Activated CD8-positive, alpha-beta memory T cell treated with anti-CD3 and anti-CD28 coated beads for 24 hours (primary cell): ENCODE measurements around the gene JARID2.
"Not testable (repeated sequence)": the region's sequence is repeated elsewhere in the genome, so short reads cannot be mapped to it uniquely, and the experiment has no call there.

ENCODE experiments used
- DNase-seq: peaks from one replicate; pipeline ENCODE4 v3.0.0-alpha.2; 2020

Gene JARID2

DNA sequence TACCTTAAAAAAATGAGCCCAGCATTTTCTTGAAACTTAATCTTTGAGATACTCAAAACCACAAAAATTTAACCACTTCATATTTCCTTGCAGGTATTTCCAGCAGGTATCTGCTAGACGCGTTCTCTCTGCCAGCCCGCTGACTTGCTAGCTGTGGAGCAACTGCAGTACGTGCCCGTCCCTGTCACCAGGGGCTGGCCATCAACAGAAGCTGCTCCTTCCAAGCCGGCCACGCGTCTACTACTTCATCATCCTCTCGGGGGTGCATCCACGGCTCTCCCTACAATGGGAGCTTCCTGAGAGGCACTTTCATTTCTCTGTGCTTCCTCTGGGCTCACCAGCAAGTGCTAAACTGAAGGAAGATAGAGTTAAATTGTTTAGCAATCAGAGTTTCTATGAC, 284.5 kb downstream of the JARID2 start:
- no peak for DNase-seq

DNA sequence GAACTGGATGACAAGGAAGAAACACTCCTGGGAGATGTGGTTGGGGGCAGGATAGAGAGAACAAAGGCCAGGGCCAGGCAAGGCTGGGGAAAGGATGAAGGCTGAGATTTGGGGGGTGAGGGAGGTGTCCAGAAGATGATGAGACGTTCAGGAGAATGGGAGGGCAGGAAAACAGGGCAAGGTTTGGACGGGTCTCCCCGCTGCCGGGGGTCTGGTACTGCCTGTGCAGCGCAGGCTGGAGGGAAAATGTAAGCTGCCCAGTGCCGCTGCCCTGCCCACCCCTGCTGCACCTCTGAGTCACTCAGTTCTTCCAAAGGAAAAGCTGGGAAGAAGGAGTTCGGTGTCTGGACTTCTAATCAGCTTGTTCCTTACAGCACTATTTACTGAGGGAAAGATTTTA, 286.1 kb downstream of the JARID2 start:
- no peak for DNase-seq

DNA sequence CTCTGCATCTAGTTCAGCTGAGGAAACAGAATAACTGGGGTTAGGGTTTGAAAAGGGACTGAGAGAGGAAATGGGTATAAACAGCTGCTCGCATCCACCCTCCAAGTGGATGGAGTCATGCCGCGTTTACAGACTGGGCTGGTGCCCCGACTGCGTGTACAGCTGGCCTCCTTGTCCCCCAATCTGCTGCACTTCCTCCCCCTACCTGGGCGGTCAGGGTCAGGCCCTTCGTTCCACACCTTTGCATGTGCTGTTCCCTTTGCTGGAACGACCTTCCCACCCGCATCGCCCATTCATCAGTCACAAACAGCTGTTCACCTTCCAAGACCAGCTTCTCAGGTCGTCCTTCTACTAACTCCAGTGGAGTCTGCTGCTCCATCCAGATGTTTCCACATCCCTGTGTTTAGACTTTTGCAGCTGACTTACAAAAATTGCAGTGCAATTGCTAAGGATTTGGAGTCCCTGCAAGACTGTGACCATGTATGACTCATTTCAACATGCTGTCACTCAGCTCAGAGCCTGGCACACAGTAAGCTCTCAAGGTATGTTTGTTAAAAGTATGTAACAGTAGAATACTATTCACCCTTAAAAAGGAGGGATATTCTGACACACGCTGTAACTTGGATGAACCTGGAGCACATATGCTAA, 287.6 kb downstream of the JARID2 start:
- DNase-seq, result no peak

DNA sequence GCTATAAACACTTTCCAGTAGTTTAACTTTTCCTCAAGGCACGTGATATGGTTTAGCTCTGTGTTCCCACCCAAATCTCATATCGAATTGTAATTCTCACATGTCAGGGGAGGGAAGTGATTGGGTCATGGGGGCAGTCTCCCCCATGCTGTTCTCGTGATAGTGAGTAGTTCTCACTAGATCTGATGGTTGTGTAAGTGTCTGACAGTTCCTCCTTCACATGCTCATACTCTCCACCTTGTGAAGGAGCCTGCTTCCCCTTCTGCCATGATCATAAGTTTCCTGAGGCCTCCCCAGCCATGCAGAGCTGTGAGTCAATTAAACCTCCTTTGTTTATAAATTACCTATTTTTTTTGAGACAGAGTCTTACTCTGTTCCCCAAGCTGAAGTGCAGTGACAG, 289.1 kb downstream of the JARID2 start:
- DNase-seq, result no peak

DNA sequence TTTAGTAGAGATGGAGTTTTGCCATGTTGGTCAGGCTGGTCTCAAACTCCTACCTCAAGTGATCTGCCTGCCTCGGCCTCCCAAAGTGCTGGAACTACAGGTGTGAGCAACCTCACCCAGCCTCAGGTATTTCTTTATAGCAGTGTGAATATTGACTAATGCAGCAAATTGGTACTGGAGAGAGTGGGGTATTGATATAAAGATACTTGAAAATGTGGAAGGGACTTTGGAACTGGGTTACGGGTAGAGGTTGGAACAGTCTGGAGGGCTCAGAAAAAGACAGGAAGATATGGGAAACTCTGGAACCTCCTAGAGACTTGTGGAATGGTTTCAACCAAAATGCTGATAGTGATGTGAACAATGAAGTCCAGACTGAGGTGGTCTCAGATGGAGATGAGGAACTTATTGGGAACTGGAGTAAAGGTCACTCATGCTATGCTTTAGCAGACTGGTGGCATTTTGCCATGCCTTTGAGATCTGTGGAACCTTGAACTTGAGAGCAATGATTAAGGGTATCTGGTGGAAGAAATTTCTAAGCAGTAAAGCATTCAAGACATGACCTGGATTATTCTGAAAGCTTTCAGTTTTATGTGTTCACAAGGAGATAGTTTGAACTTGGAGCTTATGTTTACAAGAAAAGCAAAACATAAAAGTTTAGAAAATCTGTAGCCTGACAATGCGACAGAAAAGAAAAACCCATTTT, 289.8 kb downstream of the JARID2 start:
- DNase-seq, result no peak

DNA sequence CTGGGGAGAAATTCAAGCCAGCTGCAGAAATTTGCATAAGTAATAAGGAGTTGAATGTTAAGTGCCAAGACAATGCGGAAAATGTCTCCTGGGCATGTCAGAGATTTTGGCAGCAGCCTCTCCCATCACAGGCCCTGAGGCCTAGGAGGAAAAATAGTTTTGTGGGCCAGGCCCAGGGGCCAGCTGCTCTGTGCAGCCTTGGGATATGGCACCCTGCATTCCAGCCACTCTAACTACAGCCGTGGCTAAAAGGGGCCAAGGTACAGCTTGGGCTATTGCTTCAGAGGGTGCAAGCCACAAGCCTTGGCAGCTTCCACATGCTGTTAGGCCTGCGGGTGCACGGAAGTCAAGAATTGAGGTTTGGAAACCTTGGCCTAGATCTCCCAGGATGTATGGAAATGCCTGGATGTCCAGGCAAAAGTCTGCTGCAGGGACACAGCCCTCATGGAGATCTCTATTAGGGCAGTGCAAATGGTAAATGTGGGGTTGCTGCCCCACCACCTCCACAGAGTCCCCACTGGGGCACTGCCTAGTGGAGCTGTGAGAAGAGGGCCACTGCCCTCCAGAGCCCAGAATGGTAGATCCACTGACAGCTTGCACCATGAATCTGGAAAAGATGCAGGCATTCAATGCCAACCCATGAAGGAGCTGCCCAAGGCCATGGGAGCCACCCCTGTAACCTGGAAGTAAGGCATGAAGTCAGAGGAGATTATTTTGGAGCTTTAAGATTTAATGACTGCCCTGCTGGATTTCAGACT, 290.5 kb downstream of the JARID2 start:
- no peak for DNase-seq

DNA sequence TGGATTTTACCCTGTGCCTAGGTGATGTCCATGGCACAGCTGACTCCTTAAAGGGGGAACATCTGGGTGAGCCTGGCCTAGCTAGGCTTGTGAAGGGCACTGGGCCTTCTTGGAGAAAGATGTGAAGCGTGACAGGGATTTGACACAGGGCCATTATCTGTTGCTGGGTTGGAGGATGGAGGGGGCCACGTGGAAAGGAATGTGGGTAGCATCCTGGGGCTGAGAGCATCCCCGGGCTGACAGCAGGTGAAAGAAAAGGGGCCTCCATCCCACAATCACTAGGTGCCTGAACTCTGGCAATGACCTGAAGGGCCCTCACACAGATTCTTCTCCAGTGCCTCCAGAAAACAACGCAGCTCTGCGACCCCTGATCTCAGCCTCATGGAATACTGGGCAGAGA, 292.2 kb downstream of the JARID2 start:
- DNase-seq, result no peak

DNA sequence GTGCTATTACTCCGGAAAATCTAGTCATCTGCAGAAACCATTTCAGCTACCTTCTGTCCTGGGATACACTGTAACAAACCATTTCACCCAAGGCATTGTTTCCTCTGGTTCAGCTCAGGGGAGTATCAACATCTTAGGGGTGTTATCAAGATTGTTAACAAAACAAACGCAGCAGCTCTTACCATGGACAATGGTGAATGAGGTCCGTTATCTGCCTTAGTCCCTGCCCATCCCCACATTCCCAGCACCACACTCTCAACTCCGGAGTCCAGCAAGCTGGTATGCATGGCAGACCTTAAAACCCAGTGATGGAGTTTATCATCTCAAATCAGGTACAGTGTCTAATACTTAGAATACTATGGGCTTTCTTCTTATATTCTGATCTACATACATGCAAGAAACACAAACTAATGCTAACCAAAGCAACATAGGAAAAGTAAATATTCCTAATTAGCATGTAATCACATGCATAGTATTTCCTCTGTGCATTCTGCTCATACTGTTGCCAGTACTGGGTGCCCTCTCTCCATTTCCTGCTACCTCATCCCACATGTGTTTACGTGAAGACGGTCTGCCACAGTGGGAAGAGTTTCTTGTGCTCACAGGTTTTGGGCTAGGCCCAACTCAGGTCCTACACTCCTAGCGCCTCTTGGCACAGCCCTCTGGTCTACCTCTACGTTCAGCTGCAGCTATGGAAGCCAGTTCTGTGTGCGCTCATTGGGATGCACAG, 293.1 kb downstream of the JARID2 start:
- DNase-seq, result no peak

DNA sequence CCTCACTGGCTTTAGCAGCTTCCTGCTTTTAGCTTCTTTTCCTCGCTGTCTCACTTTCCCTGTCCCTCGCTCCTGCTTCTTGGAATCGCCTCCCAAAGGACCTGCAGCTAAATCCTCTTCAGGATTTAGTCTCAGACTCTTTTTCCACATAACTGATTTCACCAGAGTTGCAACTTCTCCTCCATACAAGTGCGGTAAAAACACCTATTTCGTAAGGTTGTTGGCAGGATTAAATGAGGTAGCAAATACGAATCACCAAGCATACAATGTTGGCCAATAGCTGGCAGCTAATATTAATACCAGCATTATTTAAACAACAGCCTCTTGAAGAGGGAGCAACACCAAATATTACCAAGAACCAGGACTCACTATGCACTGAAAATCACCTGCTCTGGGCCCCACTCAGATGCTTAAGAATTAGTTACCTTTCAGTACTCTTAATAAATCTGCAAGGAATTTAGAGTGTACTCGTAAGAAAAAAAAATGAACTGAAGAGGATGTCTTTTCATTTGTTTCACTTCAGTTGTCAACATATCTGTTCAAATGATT, 293.9 kb downstream of the JARID2 start:
- no peak for DNase-seq

DNA sequence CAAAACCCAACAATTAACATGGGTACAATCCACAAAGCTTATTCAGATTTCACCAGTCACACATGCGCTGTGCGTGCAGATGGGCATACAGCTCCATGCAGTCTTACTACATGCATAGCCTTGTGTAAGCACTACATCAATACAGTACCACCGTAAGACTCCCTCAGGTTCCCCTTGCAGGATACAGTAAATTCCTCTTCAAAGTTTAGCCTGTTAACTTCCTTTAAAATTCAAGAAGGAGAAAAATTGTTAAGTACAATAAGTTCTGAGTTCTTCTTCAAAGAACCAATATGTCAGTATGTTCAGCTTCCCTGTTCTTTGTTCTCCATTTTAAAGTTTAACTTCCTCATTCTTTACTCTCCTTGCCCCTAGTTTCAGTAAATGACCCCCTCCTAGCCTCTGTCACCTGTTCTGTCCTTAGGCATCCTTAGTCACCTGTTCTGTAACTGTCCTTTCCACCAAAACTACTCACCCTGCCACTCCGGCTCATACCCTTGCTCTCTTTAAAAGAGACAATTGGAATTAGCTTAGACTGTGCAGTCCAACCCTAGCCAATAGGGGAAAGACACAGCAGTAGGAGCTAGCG, 297.6 kb downstream of the JARID2 start:
- DNase-seq, result not testable (repeated sequence)

DNA sequence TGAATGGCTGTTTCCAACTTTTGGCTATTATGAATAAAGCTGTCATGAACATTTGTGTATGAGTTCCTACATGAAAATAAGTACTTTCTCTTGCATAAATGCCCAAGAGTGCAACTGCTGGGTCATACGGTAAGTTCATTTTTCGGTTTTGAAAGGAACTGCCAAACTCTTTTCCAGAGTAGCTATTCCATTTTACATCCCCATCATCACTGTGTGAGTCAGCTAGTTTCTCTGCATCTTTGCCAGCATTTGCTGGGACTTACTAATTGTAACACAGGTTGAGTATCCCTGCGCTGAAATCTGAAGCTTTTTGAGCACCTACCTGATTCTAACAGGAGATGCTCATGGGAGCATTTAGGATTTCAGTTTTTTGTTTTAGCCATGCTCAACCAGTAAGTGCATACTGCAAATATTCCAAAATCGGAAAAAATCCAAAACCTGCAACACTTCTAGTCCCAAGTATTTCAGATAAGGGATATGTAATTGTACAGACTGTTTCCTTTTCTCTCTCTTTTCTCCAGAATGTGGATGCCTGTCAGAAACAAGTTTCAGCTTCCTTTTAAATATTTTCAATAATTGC, 298.5 kb downstream of the JARID2 start:
- no peak for DNase-seq

DNA sequence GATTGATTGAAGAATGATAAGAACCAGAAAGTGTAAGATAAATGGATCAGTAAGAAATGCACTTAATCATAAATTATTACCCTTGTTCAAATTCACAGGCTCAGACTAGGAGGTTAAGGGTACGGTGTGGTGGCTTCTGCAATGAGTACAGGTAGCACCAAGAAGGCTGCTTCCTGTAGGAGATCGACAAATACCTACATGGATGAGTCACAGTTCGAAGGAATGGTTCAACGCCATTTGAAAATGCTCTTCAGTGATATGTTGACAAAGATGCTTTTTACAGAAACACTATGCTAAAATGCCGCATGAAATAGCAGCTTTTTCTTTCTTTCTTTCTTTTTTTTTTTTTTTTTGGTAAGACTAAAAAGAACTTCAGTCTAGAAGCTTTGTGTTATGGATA, 300.7 kb downstream of the JARID2 start:
- no peak for DNase-seq

DNA sequence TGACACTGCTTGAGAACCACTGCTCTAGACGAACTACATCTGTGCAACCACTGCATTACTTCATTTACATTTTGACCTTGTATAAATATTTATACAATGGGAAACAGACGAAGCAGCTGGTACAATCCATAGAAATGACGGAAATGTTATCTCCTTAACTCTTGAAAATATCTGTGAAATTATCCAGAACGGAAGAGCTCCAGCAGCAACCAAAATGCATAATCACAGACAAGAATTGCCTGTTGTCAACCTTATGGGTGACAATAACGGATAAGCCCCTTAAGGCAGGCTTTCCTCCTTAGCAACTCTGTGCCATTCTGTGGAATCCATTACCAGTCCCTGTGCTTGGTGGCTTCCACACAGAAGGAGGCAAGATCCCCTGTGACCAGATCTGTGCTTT, 301.5 kb downstream of the JARID2 start:
- DNase-seq, result no peak

DNA sequence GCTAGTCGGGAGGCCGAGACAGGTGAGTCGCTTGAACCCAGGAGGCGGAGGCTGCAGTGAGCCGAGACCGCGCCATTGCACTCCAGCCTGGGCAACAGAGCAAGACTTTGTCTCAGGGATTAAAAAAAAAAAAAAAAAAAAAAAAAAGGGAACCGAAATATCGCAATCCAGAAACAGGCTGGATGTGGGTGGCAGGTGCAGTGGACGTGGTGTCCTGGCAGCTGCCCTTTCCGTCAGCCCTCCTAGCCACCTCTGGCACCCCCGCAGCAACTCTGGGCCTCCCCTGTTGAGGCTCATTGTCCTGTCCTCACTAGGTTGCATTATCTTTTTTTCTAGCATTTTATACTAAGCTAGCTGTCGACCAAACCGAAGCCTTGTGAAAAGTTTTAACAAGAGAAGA, 303.5 kb downstream of the JARID2 start:
- no peak for DNase-seq

DNA sequence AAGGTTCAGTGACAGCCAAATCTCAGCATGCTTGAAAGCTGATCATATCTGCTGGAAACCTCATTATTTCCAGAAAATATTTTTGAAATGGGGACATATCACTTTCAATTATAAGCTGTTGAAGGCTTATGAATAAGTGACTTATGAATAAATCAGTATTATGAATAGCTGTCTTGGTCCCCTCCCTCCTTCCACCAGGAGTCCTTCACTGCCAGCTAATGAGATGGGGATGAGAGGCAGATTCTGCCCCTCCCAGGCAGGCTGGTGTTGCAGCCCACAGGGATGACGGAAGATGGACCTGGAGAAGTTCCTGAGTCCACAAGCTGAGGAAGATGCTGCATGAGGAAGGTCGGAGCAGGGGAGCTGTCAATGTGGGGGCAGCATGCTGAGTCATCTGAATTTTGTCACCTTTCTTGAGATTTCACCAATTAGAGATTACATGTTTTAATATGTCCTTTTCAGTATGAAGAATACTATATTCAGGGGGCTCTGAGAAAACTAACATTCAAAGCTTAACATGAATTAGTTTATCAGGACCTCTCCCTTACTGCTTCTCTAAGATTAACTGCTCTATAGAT, 304.8 kb downstream of the JARID2 start:
- no peak for DNase-seq

DNA sequence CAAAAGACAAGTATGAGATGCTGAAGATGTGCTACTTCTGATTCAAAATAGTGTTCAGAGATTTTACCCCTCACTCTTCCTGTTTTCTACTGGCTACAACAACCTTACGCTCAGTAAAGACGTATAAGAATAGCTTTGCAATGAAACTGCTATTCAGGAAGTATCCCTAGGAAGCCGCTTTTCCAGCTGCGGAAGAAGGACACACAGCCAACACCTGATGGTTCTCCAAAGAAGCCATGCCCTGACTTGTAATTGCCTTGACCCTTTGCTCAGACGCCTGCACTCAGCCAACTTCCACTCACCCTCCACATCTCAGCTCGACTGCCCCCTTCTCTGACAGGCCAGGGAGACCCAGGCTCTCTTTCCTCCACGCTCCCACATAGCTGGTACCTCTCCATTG, 305.4 kb downstream of the JARID2 start:
- no peak for DNase-seq

DNA sequence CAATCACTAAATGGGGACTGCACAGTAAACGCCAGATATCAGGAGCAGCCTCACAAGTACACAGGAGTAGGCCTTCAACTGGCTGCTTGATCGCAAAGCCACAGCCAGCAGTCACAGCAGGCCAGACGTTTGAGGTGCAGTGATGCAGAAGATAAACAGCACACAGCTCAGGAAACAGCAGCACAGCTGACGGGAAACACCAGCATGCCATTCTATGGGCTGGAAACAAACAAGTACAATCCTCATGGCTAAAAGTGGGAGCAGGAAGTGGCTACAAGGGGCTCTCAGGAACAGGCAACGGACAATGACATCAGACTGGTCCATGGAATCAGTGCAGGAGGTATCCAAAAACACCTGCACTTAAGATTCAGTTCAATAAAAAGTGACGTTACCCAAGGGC, 305.9 kb downstream of the JARID2 start:
- DNase-seq, result no peak

DNA sequence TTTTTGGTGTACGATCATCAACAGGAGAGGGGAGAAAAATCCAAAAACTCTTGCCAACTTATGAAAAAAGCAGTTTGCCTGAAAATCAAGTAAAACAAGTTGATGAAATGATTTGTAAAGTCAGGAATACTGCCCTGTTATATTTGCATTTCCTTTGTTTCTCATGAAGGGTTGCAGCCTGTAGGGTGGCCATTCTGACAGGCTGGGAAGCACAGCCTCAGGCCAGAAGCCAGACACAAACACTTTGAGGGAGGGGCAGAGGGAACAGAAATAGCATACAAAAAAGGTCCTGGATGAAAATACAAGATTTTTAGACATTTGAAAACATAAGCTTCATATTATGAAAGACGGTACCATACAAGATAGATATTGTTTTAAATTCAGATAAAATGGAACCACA, 307.2 kb downstream of the JARID2 start:
- DNase-seq, result no peak

DNA sequence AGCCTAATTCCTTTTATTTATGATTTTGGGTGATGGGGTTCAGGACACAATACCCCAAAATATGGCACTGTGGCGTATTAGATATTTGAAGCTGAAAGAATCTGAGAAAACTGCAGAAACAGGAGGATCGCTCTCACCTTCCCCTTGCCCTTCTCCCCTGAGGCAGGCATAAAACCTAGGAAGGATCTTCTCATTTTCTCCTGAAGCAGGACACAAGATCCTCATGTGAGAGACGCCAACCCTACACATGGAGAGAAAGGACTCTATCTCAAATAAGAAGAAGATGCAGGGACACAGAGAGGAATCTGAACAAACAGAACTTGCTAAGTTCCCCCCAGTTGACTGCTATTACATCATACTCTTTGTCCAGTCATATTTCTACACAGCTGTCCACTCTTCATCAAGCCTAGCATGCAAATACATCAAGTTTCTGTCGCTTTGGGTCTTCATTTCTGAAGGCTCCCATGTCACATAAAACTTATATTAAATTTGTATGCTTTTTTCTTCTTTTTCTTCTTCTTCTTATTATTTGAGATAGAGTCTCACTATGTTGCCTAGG, 307.9 kb downstream of the JARID2 start:
- no peak for DNase-seq

DNA sequence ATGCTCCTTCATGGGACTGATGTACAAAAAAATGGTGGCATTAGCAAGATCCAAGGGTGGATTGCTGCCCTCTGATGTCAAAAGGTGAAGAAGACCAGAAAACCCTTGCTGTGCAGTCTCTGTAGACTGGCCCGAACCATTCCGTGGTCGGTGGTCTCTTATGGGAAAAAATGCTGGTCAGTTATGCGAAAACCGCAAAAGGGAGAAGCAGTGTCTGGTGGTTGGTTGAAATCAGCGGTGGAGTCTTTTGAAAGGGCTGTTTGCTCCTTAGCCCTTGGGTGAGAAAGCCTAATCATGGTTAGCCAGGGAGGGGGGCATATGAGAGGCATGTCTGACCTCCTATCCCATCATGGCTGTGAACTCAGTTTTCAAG, 308.8 kb downstream of the JARID2 start:
- DNase-seq, result no peak

DNA sequence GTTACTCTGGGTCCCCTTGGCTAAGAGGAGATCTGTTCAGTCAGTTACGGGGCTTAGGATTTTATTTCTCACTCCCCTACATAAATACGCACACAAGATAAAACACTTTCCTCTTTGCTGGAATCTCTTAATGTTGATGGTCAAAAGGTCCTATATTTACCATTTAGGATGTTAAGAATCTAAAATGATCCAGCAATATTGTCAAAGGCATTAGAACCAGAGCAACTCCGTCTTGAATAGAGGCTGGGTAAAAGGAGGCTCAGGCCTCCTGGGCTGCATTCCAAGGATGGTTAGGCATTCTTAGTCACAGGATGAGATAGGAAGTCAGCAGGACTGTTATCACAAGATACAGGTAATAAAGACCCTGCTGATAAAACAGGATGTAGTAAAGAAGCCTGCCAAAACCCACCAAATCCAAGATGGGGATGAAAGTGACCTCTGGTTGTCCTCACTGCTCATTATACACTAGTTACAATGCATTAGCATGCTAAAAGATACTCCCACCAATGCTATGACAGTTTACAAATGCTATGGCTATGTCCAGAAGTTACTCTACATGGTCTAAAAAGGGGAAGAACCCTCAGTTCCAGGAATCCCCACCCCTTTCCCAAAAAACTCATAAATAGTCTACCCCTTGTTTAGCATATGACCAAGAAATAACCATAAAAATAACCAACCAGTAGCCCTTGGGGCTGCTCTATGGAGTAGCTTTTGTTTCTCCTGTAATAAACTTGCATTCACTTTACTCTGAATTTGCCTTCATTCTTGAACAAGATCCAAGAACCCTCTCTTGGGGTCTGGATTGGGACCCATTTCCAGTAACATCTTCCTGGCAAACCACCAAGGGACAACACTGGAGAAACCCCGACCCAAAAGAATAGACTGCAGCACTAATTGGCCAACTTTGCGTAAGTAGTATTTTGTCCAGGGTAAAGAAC, 309.5 kb downstream of the JARID2 start:
- no peak for DNase-seq
